MV-4-11 (cell line): ENCODE results near the gene TGFBRAP1.

ENCODE experiments used
- DNase-seq: peaks from one replicate; lab custom pipeline; 2025; lab: John Stamatoyannopoulos, UW

The TGFBRAP1 gene, protein sequence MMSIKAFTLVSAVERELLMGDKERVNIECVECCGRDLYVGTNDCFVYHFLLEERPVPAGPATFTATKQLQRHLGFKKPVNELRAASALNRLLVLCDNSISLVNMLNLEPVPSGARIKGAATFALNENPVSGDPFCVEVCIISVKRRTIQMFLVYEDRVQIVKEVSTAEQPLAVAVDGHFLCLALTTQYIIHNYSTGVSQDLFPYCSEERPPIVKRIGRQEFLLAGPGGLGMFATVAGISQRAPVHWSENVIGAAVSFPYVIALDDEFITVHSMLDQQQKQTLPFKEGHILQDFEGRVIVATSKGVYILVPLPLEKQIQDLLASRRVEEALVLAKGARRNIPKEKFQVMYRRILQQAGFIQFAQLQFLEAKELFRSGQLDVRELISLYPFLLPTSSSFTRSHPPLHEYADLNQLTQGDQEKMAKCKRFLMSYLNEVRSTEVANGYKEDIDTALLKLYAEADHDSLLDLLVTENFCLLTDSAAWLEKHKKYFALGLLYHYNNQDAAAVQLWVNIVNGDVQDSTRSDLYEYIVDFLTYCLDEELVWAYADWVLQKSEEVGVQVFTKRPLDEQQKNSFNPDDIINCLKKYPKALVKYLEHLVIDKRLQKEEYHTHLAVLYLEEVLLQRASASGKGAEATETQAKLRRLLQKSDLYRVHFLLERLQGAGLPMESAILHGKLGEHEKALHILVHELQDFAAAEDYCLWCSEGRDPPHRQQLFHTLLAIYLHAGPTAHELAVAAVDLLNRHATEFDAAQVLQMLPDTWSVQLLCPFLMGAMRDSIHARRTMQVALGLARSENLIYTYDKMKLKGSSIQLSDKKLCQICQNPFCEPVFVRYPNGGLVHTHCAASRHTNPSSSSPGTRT

DNA sequence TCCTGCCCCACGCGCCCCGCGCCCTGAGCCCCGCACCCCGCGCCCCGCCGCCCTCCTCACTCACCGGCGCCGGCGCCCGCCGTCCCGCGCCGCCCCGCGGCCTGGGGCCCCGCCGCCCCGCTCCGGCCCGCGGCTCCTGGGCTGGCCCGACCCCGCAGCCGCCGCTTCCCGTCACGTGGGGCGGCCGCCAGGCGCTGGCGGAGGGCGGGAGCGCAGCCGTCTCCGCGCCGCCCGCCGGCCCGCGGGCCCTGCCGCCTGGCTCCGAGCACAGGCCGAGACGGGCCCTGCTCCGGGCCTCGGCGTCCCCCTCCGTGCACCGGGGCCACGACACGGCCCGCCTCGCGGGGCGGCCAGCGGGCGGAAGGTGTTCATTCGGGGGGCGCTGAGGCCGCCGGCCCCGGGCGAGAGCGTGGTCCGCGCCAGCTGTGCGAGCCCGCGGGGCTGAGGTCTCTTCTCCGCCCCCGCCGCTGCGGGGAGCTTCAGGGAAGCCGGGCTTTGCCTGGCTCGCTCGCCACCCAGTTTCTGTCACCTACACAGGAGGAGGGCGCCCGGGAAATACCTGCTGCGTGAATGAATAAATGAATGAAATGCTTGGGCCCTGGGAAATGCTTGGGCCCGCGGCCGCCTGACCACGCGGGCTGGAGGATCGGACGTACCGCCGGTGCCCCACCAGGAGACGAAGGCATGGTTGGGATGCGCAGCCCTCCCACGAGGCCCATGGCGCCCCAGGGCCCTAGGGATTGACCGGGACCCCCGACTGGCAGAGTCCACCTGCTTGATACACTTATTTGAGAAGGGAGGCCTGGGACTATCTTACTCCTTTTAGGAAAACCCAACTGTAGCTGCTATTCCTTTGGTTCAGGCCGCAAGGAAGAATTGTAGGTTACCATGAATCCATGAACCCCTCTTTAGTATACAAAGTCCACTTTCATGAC is at the start of gene TGFBRAP1:
Gene TGFBRAP1 (minus strand): TSS at position 175 of the 935 bp plus-strand sequence. CDS start 21,434 bp downstream, outside the sequence.
- DNase-seq, result peak; percentile 7

DNA sequence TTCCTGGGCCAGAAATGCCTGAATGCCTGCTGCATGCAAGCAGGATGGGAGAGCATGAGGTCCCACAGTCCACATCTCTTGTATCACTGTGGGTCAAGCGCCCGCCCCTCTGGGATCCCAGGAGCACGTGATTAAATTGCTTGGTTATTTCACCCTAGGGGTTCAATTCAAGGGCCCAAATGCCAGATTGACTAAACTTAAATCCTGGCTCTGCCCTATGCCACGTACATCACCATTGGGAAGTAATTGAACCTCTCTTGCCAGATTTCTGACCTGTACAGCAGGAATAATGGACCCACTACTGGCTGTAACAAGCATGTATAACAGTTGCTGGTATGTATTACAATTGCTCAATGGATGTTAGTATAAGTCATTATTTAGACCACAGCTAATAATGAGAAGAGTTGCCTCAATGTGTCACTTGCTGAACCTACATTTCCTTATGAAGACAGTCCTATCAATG is 49.4 kb upstream of the TGFBRAP1 start:
- no peak for DNase-seq

DNA sequence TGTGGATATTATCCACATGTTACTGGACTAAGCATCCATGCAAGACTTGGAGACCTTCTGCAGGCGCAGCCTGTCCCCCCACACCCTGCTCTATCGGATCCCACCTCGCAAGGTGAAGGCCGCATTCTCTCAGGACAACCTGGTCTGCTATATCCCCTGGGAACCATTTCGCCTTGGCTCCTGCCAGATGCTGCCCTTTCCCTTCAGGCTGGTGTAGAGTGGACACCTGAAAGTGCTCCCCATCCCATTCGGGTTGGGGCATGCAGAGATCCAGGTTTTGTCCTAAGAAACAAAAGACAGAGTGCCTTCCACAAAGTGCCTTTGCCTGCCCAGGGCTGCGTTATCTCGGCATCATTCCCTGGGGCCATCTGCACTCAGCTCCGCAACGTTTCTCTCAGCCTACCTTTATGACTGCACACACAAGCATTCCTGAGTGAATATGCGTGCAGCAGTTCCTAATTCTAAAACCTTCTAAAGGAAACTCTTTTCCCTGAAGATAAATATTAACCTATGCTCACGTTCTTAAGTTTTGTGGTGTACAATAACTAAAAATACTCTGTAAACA is 48.8 kb upstream of the TGFBRAP1 start:
- DNase-seq, result no peak

DNA sequence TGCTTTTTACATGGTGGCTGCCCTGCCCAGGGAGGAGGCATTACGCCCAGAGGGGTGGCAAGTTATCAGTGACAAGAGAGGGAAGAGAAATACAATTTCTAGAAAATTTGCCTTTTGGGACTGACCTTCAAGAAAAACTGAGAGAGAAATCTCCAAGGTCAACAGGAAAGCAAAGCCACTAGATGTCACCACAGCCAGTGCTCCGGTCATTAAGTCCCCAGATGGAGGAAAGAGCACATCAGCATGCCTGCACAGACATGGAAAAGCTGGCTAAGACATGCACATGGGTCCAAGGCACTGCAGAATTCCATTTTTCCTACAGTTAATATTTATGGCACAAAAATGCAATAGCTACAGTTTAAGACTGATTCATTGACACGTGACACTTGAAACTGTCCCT is 48.3 kb upstream of the TGFBRAP1 start:
- no peak for DNase-seq

DNA sequence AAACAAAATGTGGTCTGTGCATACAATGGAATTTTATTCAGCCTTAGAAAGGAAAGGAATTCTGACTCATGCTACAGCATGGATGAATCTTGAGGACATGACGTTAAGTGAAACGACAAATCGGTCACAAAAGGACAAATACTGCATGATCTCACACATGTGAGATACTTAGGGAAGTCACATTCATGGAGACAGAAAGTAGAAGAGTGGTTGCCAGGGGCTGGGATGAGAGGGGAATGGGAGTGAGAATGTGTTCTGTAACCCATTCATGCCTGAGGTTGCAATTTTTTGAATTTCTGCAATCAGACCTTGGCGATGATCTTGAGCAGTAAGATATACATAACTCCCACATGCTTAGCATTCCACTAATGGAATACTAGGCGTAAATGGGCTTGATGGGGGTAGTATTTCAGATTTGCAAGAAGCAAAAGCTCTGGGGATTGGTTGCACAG is 47.3 kb upstream of the TGFBRAP1 start:
- no peak for DNase-seq

DNA sequence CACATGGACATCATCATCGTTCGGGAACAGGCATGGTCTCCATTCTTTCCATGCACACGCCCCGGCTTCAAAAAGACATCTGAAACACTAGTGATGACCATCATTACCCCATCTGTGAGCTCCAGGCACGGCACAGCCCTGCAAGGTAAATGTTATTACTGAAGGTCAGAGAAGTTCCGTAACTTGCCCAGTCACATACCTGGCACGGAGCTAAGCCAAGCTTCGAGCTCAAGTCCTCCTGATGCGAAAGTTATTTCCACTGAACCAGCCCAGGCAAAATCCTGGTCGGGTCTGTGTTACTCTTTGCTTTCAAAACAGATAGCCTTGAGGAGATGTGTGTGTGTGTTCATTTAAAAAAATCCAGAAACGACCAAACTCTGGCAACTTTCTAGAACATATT is 46.5 kb upstream of the TGFBRAP1 start:
- no peak for DNase-seq

DNA sequence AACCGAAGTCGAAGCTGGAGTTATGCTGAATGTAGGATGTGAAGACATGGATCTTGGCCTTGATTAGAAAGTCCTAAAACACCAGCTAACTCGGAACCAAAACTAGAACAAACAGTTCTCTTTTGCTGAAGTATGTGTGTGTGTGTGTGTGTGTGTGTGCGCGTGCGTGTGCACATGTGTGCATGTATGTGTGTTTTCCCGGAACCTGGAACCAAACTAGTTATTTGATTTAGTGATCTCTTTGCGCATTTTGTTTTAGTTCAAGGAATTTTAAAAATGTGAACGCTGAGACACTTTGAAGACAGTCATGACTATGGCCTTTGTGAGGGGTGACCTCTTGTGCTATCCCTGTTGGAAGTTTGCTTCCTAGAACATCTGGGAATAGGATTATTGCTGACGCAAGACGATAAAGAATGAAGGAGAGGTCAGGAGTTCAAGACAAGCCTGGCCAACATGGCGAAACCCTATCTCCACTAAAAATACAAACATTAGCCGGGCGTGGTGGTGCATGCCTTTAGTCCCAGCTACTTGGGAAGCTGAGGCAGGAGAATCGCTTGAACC is 45.5 kb upstream of the TGFBRAP1 start:
- DNase-seq, result no peak

DNA sequence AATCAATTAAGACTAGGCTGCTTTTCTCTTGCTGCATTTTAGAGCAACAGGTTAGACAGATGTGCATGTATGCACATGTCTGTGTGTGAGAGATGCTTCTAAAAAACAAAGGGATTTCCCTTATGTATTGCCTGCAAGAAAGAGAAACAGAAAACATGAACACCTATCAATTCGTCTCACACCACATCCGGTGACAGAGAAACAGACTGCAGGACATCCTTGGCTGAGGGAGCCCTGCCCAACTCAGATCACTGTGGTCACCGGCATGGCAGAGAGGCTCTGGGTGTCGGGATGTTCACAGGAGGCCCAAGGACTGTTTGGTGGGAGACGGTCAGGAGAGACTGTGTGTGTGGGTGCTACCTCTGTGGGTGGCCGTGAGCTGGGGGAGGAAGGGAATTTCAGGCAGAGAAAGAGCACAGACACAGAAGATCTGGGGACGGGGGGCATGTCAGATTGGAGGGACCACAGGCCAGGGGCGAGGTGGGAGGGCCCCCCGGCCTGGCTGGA is 44.4 kb upstream of the TGFBRAP1 start:
- no peak for DNase-seq

DNA sequence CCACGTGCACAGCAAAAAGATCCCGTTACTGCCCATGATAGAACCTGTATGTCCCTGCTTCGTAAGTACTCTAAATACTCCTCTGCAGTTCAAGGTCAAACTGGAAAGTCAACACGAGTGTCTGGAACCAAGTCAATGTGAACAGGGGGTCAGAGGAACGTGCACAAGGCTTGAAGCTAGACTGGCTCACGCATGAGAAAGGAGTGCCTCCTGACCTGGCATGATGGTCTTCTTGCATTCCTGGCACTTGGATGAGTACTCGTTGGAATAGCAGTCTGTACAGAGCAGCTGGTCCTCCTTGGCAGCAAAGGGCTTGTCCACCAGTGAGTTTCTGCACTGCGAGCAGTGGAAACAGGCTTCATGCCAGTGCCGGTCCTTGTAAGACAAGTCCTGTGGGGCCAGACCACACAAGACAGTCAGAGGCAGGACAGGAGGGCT is 43.8 kb upstream of the TGFBRAP1 start:
- no peak for DNase-seq

DNA sequence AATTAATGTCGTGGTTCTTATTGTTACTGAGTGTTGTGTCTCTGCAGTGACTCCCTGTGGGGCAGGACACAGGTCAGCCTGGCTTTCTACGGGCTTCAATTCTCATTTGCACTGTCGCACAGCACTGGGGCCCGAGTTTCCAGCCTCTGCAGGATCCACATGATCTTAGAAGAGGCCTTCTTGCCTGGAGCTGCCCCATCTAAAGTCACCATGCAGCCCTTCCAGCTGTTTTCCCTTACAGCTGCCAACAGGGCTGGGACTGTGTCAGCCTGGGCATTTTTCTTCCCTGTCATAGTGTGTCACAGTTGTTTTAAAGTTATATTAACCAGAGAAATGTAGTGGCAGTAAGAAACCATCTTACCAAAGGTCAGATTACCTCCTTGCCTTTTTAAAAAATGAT is 42.3 kb upstream of the TGFBRAP1 start:
- DNase-seq, result no peak

DNA sequence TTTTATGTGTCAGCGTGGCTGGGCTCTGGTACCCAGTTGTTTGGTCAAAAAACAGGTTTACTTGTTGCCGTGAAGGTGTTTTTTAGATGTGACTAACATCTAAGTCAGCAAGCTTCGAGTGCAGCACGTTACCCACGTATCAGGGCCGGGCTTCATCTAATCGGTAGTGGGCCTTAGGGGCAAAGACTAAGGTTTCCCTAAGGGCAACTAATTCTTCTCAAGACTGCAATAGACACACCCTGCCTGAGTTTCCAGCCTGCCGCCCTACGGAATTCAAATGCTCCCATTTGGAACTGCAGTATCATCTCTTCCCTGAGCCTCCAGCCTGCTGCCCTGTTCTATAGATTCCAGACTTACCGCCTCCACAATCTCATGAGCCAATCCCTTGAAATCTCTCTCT is 41.6 kb upstream of the TGFBRAP1 start:
- DNase-seq, result no peak

DNA sequence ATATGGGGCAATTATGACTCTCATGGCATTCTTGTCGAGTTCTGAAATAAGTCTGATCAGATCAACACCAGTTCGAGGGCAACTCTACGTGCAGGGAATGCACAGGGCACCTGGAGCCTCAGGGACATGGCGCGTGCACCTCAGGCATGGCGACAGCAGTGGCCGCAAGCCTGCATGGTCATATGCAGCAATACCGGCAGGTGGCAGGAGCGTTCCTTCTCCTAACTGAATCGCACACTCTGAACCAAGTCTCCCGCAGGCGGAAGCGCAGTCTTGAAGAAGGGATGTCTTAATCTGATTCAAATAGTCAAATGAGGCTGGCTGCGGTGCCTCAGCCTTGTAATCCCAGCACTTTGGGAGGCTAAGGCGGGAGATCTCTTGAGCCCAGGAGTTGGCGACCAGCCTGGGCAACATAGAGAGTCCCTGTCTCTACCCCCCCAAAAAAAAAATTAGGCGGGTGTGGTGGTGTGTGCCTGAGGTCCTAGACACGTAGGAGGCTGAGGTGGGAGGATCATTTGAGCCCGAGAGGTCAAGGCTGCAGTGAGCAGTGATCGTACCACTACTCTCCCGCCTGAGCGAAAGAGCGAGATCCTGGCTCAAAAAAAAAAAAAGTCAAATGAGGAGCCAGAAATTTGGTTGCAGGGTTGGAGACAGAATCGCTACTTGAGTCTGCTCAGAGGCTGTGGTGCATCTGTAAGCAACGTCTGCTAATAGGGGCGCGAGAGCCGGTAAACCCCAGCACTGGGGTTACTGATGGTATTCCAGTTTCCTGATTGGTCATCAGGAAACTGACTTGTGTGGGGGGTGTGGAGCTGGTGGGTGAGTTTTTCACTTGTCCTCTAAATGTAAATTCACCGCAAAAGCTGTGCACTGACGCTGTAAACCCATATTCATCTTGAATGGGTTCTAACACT is 40.5 kb upstream of the TGFBRAP1 start:
- peak; percentile 76 for DNase-seq

DNA sequence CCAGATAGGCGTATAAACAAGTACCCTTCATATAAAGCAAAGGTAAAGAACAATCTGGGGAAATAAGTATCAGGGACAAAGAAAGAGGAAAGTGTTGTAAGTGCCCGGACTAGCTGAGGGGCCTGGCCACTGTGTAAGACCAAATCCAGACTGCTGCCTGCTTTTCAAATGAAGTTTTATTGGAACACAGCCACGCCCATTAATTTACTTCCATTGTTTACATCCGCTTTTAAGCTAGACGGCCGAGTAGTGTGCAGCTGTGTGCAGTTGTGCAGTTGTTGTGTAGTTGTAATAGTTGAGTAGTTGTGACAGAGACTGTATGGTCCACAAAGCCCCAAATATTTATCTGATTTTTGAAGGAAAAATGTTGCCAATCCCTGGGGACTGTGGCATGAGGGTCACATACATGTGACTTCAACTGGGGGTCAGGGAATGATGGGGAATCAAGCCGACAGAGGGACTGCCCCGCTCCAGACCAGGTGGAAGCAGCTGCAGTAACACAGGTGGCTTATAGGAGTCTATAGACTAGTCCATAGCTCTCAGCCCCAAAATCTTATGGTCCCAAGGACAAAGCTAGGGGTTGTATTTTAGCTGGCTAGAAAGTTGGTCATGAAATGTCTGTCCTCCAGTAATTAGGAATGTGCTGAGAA is 39.3 kb upstream of the TGFBRAP1 start:
- DNase-seq, result no peak

DNA sequence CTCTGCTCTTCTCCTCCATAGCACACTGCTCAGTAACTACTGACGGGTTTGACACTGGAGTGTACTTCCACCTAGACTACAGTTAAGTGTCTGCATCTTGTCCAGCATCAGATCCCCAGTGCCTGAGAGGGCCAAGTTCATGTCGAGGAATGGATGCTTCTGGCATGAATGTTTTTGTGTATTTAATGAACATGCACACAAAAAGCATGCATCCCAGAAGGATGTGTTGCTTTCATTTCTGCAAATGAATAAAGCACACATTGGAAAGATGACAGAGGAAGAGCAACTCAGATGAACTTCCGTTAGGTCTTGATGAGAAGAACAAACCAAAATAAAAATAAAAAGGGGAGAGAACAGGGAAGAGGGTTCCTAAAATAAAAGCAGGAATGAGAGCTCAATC is 35.7 kb upstream of the TGFBRAP1 start:
- DNase-seq, result peak; percentile 21

DNA sequence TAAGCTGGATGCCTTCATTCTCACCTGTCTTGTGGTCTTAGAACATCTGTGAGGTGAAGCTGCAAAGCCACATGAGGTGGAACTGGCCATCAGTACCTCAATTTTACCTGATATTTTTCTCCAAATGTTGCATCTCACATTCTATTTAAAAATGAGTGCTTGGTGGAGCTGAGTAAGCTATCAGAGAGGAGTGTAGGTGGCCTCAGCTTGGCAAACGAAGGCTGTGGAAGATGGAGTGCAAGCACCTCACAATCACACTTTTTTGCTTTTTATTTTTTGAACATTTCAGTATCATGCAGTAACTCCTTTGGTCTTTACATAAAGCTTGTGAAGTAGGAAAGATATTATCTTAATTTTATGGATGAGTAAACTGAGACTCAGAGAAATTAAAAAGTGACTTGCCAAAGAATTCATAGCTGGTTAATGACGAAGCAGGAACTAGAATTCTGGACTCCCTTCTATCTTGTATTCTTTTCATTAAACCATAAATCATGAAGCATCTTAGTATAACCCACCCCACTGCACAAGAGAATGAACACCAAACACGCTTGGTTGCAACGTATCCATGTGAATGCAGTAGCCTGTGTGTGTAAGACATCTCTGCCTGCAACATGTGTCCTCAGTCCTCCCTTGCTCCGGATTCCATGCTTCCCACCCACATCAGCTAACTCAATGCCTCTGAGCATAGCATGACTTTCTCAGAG is 35.1 kb upstream of the TGFBRAP1 start:
- DNase-seq, result no peak

DNA sequence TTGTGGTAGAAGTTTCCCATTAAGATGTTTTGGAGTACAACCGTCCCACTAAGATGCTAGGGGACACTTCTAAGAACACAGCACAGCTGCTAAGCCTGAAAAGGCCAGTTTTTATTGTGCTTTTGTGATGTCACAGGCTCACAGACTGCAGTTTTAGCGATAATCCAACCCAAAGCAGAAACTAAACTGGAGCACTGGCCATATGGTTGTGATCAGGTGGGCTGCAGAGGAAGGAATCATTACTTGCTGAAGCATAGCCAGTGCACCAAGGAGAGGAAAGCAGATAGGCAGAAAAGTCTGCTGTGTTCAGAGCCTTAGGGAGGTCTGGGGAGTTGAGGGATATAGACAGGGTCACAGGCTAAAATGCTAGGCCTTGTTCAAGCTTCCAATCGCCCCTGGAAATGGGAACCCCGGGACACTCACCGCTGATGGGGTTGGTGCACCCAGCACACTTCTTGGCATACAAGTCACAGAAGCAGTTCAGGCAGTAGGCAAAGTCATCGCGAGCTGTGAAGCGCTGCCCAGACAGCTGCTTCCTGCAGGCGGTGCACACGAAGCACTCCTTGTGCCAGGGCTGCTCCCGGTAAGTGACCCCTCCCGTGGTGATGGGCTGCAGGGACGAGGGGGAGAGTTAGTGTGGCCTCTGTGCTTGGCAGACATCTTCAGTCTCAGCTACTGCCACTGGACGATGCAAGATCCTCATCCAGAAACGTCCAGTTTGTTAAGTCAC is 33.5 kb upstream of the TGFBRAP1 start:
- no peak for DNase-seq

DNA sequence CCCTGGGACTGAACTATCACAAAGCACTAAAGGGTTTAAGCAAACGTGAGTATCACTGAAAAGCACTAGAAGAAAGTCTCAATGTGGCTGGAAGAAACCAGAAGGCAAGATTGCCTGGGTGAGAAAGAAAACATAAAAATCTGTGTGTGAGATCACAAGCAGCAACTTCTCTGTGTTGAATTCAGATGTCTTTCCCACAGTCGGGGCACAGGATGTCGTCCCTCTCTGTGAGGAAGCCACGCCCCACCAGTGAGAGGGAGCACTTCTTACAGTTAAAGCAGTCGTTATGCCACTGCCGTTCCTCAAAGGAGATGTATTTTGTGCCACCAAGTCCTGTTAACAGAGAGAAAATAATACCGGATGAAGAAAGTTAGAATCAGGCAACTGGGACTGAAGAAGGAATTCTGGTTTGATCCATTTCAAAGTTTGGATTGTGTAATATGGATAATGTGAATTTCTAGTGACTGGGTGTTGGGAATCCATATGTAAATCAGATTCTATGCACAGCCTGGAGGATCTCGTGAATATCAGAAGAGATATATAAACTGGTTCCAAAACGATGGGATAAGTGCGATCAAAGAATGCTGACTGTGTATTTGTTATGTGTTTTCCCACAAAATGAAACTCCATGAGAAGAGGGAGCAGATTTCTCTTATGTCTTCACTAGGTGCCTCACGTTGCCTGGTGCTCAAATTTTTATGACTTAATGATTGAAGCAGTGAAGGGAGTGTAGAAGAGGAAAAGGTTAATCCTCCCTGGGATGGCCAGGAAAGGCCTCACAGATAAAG is 31.8 kb upstream of the TGFBRAP1 start:
- no peak for DNase-seq
